MV-4-11 (cell line): Measurements from ENCODE around the gene TREML4.
"Not testable (repeated sequence)": the region's sequence is repeated elsewhere in the genome, so short reads cannot be mapped to it uniquely, and the experiment has no call there.

ENCODE experiments used
- DNase-seq: peaks from one replicate; lab custom pipeline; 2025; lab: John Stamatoyannopoulos, UW

TREML4 gene

GRCh38 chr6:41228096-41228495, at the start of gene TREML4:
TREML4 (plus strand) TSS chr6:41228349; CDS start chr6:41228428, 79 bp downstream.
- DNase-seq = no peak

GRCh38 chr6:41179163-41179562, 49.0 kb upstream of the TREML4 start:
- DNase-seq = no peak

GRCh38 chr6:41181566-41181965, 46.6 kb upstream of the TREML4 start:
- no peak for DNase-seq

- DNase-seq = peak; percentile 99
These were observed 45.8 kb upstream of the TREML4 start for GRCh38 chr6:41182069-41183034.

- DNase-seq = no peak
These were observed 43.4 kb upstream of the TREML4 start for GRCh38 chr6:41184761-41185160.

- DNase-seq = peak; percentile 71
These were observed 42.1 kb upstream of the TREML4 start for GRCh38 chr6:41186031-41186562.

- no peak for DNase-seq
These were observed 39.9 kb upstream of the TREML4 start for GRCh38 chr6:41187924-41188886.

- DNase-seq = not testable (repeated sequence)
These were observed 39.1 kb upstream of the TREML4 start for GRCh38 chr6:41189046-41189445.

- no peak for DNase-seq
These were observed 38.2 kb upstream of the TREML4 start for GRCh38 chr6:41189967-41190366.

- DNase-seq = no peak
These were observed 37.4 kb upstream of the TREML4 start for GRCh38 chr6:41190791-41191190.

GRCh38 chr6:41191569-41191968, 36.6 kb upstream of the TREML4 start:
- DNase-seq = peak; percentile 9

- no peak for DNase-seq
These were observed 34.9 kb upstream of the TREML4 start for GRCh38 chr6:41193171-41193734.

- no peak for DNase-seq
These were observed 34.3 kb upstream of the TREML4 start for GRCh38 chr6:41193884-41194283.

- no peak for DNase-seq
These were observed 33.8 kb upstream of the TREML4 start for GRCh38 chr6:41194386-41194785.

GRCh38 chr6:41197234-41197633, 30.9 kb upstream of the TREML4 start:
- peak; percentile 12 for DNase-seq

- peak; percentile 25 for DNase-seq
These were observed 28.4 kb upstream of the TREML4 start for GRCh38 chr6:41199552-41200246.

- peak; percentile 96 for DNase-seq
These were observed 27.8 kb upstream of the TREML4 start for GRCh38 chr6:41200296-41200900.

- peak; percentile 82 for DNase-seq
These were observed 27.0 kb upstream of the TREML4 start, which contains the start of gene TREML2 for GRCh38 chr6:41200901-41201763. TREML2 (minus strand) TSS chr6:41201149; CDS start chr6:41201008, 141 bp downstream.

- no peak for DNase-seq
These were observed 26.4 kb upstream of the TREML4 start for GRCh38 chr6:41201764-41202173.

- no peak for DNase-seq
These were observed 24.0 kb upstream of the TREML4 start for GRCh38 chr6:41204156-41204555.
